Mucosa of stomach (tissue), 1 donor: ENCODE measurements around the gene ENOX2.

ENCODE experiments used
- H3K27me3 ChIP-seq: one replicate; pipeline ENCODE4 v1.7.0; 2013; ENCODE audit warnings: mild to moderate bottlenecking, low read length; ENCODE audit not compliant: control insufficient read depth, insufficient read depth
- H3K36me3 ChIP-seq: one replicate; pipeline ENCODE4 v1.7.0; 2013; ENCODE audit warnings: low read length; ENCODE audit not compliant: control insufficient read depth, insufficient read depth
- H3K4me1 ChIP-seq: one replicate; pipeline ENCODE4 v1.7.0; 2013; ENCODE audit warnings: mild to moderate bottlenecking, low read length; ENCODE audit not compliant: control insufficient read depth, insufficient read depth
- H3K4me3 ChIP-seq: one replicate; pipeline ENCODE4 v1.7.0; 2013; ENCODE audit warnings: low read length
- H3K9ac ChIP-seq: one replicate; pipeline ENCODE4 v1.7.0; 2013; ENCODE audit warnings: mild to moderate bottlenecking, low read length, moderate library complexity
- H3K9me3 ChIP-seq: one replicate; pipeline ENCODE4 v1.7.0; 2013; ENCODE audit warnings: mild to moderate bottlenecking, low read length, moderate library complexity; ENCODE audit not compliant: control insufficient read depth
- donor health status: Pancreatic carcinoma.

The ENOX2 gene

DNA sequence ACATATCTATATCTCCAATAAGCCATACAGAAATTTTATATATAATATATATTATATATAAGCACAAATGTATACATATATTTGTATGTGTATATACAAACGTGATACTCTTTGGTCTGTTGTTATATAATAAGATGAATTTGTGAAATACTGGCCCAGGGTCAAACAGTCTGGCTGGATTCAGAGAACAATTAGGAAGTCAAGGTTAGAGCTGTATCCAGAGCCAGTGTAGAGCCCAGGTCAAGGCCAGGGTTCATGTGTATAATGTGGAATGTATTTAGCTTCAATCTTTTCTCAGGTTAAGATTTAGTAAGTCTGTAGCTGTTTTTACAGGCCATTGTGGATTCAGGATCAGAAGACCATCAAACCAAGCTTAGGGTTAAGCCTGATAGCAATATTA, 3.8 kb upstream of the ENOX2 start:
- Histone ChIP-seq H3K36me3 (no peaks in the 10 kb centered on the region), H3K4me3 (no peak overlapping the region), H3K27me3 (no peaks in the 10 kb centered on the region), H3K4me1 (peaks cover 2% of the 10 kb centered on the region), H3K9ac (no peak overlapping the region), H3K9me3 (no peaks in the 10 kb centered on the region)

DNA sequence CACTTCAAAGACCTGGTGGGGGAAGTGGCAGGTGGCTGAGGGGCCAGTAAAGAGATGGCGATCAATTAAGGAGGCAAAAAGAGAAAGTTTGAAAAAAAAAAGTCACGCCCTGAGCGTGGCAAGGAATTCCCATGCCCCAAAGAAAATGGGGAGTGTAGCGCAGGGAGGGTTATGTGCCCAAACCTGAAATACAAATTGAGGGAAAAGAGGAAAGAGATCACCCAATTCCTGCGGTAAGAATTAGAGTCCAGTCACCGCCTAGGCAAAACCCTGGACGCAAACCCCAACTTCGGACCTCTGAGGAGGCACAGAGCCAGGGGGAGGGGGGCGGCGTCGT, 595 bp downstream of the ENOX2 start:
- no peaks in the 10 kb centered on the region for H3K36me3 ChIP-seq
- no peaks in the 10 kb centered on the region for H3K9me3 ChIP-seq
- H3K4me1 ChIP-seq: peaks cover 3% of the 10 kb centered on the region
- H3K9ac ChIP-seq: peak overlapping the region; percentile 71
- no peaks in the 10 kb centered on the region for H3K27me3 ChIP-seq
- peak overlapping the region; percentile 25 for H3K4me3 ChIP-seq

DNA sequence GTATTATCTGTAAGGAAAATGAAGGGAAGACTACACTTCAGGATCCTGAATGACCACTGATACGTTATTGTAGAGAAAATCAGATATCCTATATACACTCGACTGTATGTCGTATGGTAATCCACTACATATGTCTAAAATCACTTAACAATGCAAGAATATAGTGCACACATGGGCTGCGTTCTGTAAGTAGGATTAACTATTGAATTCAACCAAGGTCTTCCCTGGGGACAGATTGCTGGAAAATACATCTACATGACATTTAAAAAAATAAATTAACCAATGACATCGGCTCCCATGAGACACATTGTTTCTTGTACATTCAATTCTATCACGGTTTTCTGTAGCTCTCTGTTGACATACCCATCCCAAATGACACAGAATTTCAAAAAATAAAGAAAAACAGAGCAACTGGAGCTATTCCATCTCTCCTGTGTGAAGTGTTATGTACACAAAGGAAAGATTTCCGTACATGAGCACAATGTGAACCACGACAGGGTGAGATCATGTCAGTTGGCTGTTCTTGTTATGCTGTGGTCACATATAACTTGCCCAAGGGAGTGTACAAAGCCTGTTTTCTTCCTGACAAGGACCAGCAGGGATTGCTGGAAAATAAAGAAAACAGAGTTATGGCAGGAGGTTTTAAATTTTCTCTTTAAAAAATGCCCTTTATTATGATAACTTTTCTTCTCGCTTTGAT, 6.1 kb downstream of the ENOX2 start:
- no peaks in the 10 kb centered on the region for H3K36me3 ChIP-seq
- H3K4me3 ChIP-seq: no peak overlapping the region
- peaks cover 3% of the 10 kb centered on the region for H3K4me1 ChIP-seq
- no peak overlapping the region for H3K9ac ChIP-seq
- no peaks in the 10 kb centered on the region for H3K9me3 ChIP-seq
- H3K27me3 ChIP-seq: no peaks in the 10 kb centered on the region

DNA sequence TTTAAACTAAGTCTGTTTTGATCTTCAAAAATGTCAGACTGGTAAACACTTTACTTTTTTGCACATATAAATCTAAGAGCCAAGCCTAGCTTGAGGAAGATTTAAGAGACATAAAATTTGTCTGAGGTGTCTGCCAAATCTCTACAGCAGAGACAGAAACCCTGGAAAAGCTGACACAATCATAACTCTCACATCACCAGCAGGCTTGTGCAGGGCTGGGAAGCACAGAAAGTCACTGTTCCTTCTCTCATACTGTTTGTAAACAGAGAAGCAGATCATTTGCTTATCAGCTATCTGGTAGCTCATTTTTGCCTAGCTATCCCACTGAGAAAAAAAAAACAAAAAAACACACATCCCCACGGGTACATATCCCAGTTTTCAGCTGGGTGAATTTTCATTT, 7.0 kb downstream of the ENOX2 start:
- Histone ChIP-seq H3K9me3 (no peaks in the 10 kb centered on the region), H3K36me3 (no peaks in the 10 kb centered on the region), H3K27me3 (no peaks in the 10 kb centered on the region), H3K4me1 (no peaks in the 10 kb centered on the region), H3K9ac (no peak overlapping the region), H3K4me3 (no peak overlapping the region)

DNA sequence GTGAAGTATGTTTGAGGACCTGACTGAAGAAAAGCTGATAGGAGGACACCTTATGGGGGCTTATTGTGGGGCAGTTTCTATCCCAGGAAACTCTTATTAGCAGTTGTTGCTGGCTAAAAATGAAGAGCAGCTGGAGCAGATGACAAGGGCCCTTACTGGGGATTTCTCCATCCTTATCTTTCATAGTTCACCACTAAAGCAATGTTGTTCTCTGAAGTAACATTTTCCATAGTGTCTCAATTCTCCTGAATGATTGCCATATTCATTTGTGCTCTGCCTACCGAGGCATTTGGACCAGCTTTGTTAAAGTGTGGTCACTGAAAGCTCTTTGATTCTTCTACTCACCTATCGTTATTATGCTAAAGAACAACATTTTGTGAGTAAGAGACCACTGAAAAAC, 7.7 kb downstream of the ENOX2 start:
- no peak overlapping the region for H3K4me3 ChIP-seq
- H3K27me3 ChIP-seq: no peaks in the 10 kb centered on the region
- no peaks in the 10 kb centered on the region for H3K9me3 ChIP-seq
- no peaks in the 10 kb centered on the region for H3K36me3 ChIP-seq
- no peaks in the 10 kb centered on the region for H3K4me1 ChIP-seq
- no peak overlapping the region for H3K9ac ChIP-seq

DNA sequence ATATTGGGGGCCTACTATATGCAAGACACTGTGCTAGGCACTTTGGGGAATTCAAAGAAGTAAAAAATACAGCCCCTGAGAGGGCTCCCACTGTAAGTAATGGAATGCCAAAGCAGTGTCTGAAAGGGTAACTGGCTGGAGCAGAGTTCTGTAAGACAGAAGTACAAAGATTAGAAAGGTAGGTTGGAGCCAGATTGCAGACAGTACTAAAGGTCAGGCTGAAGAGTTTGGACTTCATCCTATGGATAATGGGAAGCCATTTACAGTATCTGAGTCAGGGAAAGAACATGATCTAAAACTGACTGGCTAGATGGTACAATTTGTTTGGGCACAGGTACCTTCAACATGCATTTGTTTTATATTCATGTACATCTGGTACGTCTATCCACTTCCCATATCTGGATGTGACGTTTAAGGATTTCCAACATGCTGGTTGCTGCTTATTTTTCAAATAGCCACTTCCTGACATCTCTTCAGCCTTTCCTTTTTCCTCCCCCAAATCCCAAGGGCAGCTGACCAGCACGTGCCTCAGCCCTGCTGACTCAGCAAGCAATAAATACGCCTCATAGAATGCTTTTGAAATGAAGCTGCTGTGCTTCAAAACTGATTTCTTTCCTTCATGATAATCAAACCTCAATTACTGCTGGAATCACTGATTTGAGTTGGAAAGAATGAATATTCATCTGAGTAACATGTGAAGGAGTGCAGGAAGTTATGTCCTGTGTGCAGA, 9.5 kb downstream of the ENOX2 start:
- Histone ChIP-seq H3K36me3 (no peaks in the 10 kb centered on the region), H3K9ac (no peak overlapping the region), H3K9me3 (no peaks in the 10 kb centered on the region), H3K27me3 (no peaks in the 10 kb centered on the region), H3K4me1 (no peaks in the 10 kb centered on the region), H3K4me3 (no peak overlapping the region)

DNA sequence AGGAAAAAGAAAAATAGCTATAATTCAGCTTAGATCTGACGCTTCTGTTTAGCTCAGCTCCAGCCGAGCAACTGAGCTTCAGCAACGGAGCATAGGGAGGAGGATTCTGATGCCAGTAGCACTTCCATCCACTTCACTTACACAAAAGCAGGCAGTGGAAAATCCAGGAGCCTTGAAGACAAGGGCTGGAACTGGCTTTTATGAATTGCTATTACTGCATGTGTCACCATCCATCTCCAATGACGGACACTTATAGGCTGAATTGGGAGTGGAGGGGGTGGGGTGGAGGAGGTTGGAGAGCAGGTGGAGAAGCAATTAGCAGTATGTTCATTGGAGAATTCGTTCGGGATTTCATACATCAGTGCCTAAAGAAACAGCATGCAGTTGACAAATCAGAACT, 15.6 kb downstream of the ENOX2 start:
- Histone ChIP-seq H3K27me3 (no peaks in the 10 kb centered on the region), H3K9ac (no peak overlapping the region), H3K4me1 (no peaks in the 10 kb centered on the region), H3K4me3 (no peak overlapping the region), H3K36me3 (no peaks in the 10 kb centered on the region), H3K9me3 (no peaks in the 10 kb centered on the region)

DNA sequence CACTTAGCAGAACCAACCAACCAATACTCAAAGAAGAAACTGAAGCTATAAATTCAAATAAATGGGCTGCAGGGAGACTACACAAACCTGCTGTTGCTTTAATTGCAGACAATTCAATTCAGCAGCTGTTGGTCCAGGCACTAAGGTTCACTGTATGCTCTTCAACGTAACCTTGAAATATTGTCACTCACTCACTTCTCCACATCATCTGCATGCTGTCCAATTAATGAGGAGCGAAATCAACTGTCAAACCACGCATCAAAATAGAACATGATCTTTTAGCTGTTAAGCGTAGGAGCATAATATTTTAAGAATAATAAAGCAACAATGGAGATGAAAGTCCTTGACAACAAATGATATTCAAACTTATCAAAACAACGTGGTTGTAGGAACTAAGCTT, 17.0 kb downstream of the ENOX2 start:
- Histone ChIP-seq H3K9ac (no peak overlapping the region), H3K27me3 (no peaks in the 10 kb centered on the region), H3K4me1 (no peaks in the 10 kb centered on the region), H3K36me3 (no peaks in the 10 kb centered on the region), H3K4me3 (no peak overlapping the region), H3K9me3 (no peaks in the 10 kb centered on the region)

DNA sequence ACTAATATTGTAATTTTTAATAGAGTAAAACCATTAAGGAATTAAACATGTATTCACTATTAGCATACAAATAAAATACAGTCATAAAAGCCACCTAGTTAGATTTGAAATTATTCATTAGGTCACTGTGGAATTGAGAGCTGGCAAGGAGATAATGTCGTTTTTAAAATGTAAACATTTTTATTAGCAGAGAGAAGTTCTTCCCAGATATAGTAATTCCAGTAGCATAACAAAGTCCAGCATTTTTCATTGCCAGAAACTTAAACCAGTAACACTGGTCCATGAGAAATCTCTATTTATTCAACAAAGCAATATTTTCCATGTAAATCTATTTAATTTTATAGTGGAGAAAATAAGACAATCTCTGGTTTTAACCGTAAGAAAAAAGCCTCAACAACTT, 17.5 kb downstream of the ENOX2 start:
- no peaks in the 10 kb centered on the region for H3K9me3 ChIP-seq
- H3K9ac ChIP-seq: no peak overlapping the region
- H3K4me1 ChIP-seq: no peaks in the 10 kb centered on the region
- H3K36me3 ChIP-seq: no peaks in the 10 kb centered on the region
- H3K4me3 ChIP-seq: no peak overlapping the region
- no peaks in the 10 kb centered on the region for H3K27me3 ChIP-seq

DNA sequence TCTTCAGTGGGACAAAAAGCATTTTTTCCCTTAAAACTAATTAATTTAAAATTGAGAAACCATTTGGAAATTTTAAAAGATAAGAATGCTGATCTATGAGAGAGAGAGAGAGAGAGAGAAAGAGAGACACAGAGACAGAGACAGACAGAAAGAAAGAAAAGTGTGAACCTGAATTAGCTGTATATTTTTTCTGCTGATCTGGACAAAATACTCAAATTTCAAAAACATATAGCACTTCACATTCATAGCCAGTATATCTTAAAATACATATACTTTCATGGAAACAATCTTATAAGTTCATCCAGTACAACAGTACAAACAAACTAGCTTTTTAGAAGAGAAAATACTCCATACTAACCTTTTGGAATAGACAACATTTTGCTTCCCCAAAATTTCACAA, 18.4 kb downstream of the ENOX2 start:
- Histone ChIP-seq H3K4me3 (no peak overlapping the region), H3K36me3 (no peaks in the 10 kb centered on the region), H3K4me1 (no peaks in the 10 kb centered on the region), H3K27me3 (no peaks in the 10 kb centered on the region), H3K9ac (no peak overlapping the region), H3K9me3 (no peaks in the 10 kb centered on the region)

DNA sequence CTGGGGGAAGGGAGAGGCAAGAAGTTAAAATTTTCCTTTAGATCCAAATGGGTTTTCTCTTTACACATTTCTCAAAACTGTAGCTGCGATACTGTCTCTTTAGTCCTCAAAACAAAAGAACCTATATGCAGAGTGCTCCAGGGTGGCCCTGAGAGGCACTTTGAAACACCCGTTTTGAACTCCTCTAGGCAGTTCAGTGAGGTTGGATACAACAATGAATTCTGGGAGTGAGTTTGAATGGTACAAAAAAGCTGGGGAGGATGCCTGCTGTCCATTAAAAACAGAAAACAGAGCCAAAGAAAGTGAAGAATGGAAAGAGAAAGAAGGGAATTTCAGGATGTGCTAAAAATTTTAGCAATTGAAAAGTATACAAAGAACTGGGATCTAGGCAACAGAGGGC, 23.1 kb downstream of the ENOX2 start:
- Histone ChIP-seq H3K9me3 (no peaks in the 10 kb centered on the region), H3K27me3 (no peaks in the 10 kb centered on the region), H3K4me1 (peaks cover 3% of the 10 kb centered on the region), H3K4me3 (no peak overlapping the region), H3K36me3 (no peaks in the 10 kb centered on the region), H3K9ac (no peak overlapping the region)

DNA sequence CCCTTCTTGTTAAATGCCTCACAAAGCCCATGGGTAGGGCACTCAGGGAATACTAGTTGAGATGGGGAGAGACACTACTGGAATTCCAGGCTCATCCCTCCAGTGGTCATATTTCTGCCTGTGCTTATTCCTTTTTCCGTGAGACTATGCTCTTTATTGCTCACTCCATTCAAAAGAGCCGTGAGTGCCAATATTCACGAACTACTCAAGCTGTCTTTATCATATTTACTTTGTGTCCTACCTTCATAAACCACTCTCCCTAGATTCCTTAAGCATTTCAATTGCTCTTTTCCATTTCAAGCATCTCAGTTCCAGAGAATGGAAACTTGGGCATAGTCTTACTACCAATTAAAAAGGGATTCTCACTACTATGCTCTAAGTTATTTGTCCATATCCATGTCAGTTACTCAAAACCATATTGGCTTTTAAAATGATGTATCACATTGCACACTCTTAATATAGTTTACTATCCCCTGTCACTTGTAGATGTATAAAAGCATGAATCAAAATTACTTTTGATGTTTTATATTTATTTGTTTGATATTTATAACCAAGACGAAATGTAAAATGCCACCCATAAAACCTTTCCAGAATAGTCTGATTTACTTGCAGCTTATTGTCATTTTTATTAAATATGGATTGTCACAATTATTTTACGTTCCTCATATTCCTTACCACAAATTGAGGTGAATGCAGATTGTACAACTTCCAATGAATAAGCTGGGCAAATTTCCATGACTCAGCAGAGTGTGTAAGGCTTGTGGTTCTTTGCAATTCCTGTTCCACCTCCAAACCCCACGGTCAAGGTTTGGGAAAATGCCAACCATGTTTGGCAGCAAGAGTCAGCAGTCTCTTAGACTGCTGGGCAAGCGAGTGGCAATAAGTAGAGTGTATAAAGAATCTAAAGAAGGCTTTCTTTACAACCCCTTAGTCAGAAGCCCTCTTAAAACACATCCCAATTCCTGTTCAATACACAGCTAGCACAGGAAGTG, 24.4 kb downstream of the ENOX2 start:
- Histone ChIP-seq H3K4me3 (no peak overlapping the region), H3K27me3 (no peaks in the 10 kb centered on the region), H3K4me1 (peaks cover 3% of the 10 kb centered on the region), H3K36me3 (no peaks in the 10 kb centered on the region), H3K9ac (no peak overlapping the region), H3K9me3 (no peaks in the 10 kb centered on the region)
